ENCODE results near the gene DYNLT5.

Gene DYNLT5

GRCh38 chr1:66750577-66750976 is 1.7 kb upstream of the DYNLT5 start:
- H3K4me3 ChIP-seq (ENCODE audit: low read length): no peak overlapping the region
- no peak for TF ChIP-seq CTCF (conservative IDR thresholded peaks at IDR 0.05; ENCODE audit: low read depth, low read length)

GRCh38 chr1:66751160-66751559 is 1.1 kb upstream of the DYNLT5 start:
- no peak for DNase-seq (ENCODE audit: low read depth)
- H3K4me3 ChIP-seq (ENCODE audit: low read length): no peak overlapping the region
- no peak for TF ChIP-seq CTCF (conservative IDR thresholded peaks at IDR 0.05; ENCODE audit: low read depth, low read length)

More at GRCh38 chr1:66750577-66750976, 1.7 kb upstream of the DYNLT5 start:
- no peak for DNase-seq (ENCODE audit: low read depth)

- peak overlapping the region; percentile 50 for H3K4me3 ChIP-seq (ENCODE audit: low read length)
- DNase-seq (ENCODE audit: low read depth): no peak
- no peak for TF ChIP-seq CTCF (conservative IDR thresholded peaks at IDR 0.05; ENCODE audit: low read depth, low read length)
Measured at GRCh38 chr1:66752671-66753371, 562 bp downstream of the DYNLT5 start.

- no peak for TF ChIP-seq CTCF (conservative IDR thresholded peaks at IDR 0.05; ENCODE audit: low read depth, low read length)
- no peak for DNase-seq (ENCODE audit: low read depth)
- no peak overlapping the region for H3K4me3 ChIP-seq (ENCODE audit: low read length)
Measured at GRCh38 chr1:66757722-66758240, 5.5 kb downstream of the DYNLT5 start.

- DNase-seq (ENCODE audit: low read depth): no peak
- H3K4me3 ChIP-seq (ENCODE audit: low read length): no peak overlapping the region
- TF ChIP-seq CTCF (conservative IDR thresholded peaks at IDR 0.05; ENCODE audit: low read depth, low read length): no peak
Measured at GRCh38 chr1:66758241-66758755, 6.0 kb downstream of the DYNLT5 start.

GRCh38 chr1:66760506-66760905 is 8.2 kb downstream of the DYNLT5 start:
- DNase-seq (ENCODE audit: low read depth): no peak
- no peak for TF ChIP-seq CTCF (conservative IDR thresholded peaks at IDR 0.05; ENCODE audit: low read depth, low read length)
- H3K4me3 ChIP-seq (ENCODE audit: low read length): no peak overlapping the region

GRCh38 chr1:66761221-66761620 is 9.0 kb downstream of the DYNLT5 start:
- no peak for TF ChIP-seq CTCF (conservative IDR thresholded peaks at IDR 0.05; ENCODE audit: low read depth, low read length)
- no peak overlapping the region for H3K4me3 ChIP-seq (ENCODE audit: low read length)
- DNase-seq (ENCODE audit: low read depth): no peak
